Measurements from ENCODE around the gene IL10RA.

GRCh38 chr11:117950301-117950700, 35.9 kb upstream of the IL10RA start:
- TF ChIP-seq, protein P1, sequence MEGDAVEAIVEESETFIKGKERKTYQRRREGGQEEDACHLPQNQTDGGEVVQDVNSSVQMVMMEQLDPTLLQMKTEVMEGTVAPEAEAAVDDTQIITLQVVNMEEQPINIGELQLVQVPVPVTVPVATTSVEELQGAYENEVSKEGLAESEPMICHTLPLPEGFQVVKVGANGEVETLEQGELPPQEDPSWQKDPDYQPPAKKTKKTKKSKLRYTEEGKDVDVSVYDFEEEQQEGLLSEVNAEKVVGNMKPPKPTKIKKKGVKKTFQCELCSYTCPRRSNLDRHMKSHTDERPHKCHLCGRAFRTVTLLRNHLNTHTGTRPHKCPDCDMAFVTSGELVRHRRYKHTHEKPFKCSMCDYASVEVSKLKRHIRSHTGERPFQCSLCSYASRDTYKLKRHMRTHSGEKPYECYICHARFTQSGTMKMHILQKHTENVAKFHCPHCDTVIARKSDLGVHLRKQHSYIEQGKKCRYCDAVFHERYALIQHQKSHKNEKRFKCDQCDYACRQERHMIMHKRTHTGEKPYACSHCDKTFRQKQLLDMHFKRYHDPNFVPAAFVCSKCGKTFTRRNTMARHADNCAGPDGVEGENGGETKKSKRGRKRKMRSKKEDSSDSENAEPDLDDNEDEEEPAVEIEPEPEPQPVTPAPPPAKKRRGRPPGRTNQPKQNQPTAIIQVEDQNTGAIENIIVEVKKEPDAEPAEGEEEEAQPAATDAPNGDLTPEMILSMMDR (IDR thresholded peaks at IDR 0.05; ENCODE audit: low read length), result peak; percentile 28; the same call in 1 of the 2 replicates
- TF ChIP-seq EZH2 (IDR thresholded peaks at IDR 0.05; ENCODE audit: borderline replicate concordance, low read length), result no peak
